SU-DHL-6 (cell line): Measurements from ENCODE around the gene SENP6.

Experiments used
- H2AFZ ChIP-seq: fragments of 200-600 bp; sonication (generic); 2 replicates; pipeline ENCODE4 v1.6.1; 2014; ENCODE audit warnings: low read depth, mild to moderate bottlenecking, moderate library complexity, mixed read lengths, antibody characterized with exemption, low read length; ENCODE audit not compliant: severe bottlenecking
- H3F3A ChIP-seq: fragments of 200-600 bp; shearing (Covaris generic); 2 replicates; pipeline ENCODE4 v1.6.0; 2016; ENCODE audit warnings: antibody characterized with exemption, mild to moderate bottlenecking; ENCODE audit not compliant: insufficient read depth
- H3K27ac ChIP-seq: fragments of 200-600 bp; sonication (generic); 2 replicates; pipeline ENCODE4 v1.5.1; 2016; ENCODE audit warnings: low read depth, mild to moderate bottlenecking, low read length, moderate library complexity, mixed read lengths
- H3K27me3 ChIP-seq: fragments of 200-600 bp; sonication (generic), shearing (Covaris generic); 2 replicates; pipeline ENCODE4 v1.6.0; 2014; ENCODE audit warnings: mild to moderate bottlenecking, low read length
- H3K36me3 ChIP-seq: fragments of 200-600 bp; sonication (generic); 2 replicates; pipeline ENCODE4 v1.6.1; 2014; ENCODE audit warnings: mild to moderate bottlenecking, low read length, mixed read lengths
- H3K4me2 ChIP-seq: fragments of 300-600, 200-600 bp; shearing (Covaris generic), sonication (generic); 2 replicates; pipeline ENCODE4 v1.6.0; 2014; ENCODE audit warnings: low read length, low read depth, mild to moderate bottlenecking; ENCODE audit not compliant: poor library complexity, severe bottlenecking
- H3K4me3 ChIP-seq: fragments of 200-600 bp; sonication (generic); 2 replicates; pipeline ENCODE4 v1.5.1; 2014; ENCODE audit warnings: antibody characterized with exemption, low read length, mild to moderate bottlenecking, mixed read lengths; ENCODE audit not compliant: insufficient read depth, poor library complexity, severe bottlenecking
- H3K79me2 ChIP-seq: fragments of 200-600 bp; sonication (generic); 2 replicates; pipeline ENCODE4 v1.6.1; 2014; ENCODE audit warnings: mild to moderate bottlenecking, low read length, moderate library complexity; ENCODE audit not compliant: insufficient read depth
- H3K9ac ChIP-seq: fragments of 200-600 bp; sonication (generic); 2 replicates; pipeline ENCODE4 v1.7.0; 2014; ENCODE audit warnings: mild to moderate bottlenecking, low read length
- H3K9me2 ChIP-seq: fragments of 200-600 bp; sonication (generic); replicated peaks from 2 replicates; pipeline ENCODE4 v1.6.1; 2014; ENCODE audit warnings: low read length; ENCODE audit not compliant: insufficient read depth
- H3K9me3 ChIP-seq: fragments of 200-600 bp; sonication (generic); 2 replicates; pipeline ENCODE4 v1.6.1; 2014; ENCODE audit warnings: low read length, mixed read lengths; ENCODE audit not compliant: insufficient read depth
- H4K20me1 ChIP-seq: fragments of 200-600 bp; sonication (generic); 2 replicates; pipeline ENCODE4 v1.6.1; 2014; ENCODE audit warnings: low read depth, mild to moderate bottlenecking, antibody characterized with exemption, low read length, moderate library complexity, mixed read lengths
- EZH2phosphoT487 ChIP-seq: fragments of 200-600 bp; sonication (generic), shearing (Covaris generic); conservative IDR thresholded peaks from 2 replicates; pipeline ENCODE4 v1.6.1; 2018; ENCODE audit warnings: mild to moderate bottlenecking, antibody characterized with exemption, low read length, moderate library complexity, mixed read lengths
- TF ChIP-seq, protein P1 (sequence below): fragments of 200-600 bp; sonication (generic); IDR thresholded peaks from one replicate; pipeline ENCODE4 v1.5.1; 2017; ENCODE audit warnings: antibody characterized with exemption, mild to moderate bottlenecking, low read length, moderate library complexity; ENCODE audit not compliant: insufficient read depth, poor library complexity, severe bottlenecking

SENP6 gene

DNA sequence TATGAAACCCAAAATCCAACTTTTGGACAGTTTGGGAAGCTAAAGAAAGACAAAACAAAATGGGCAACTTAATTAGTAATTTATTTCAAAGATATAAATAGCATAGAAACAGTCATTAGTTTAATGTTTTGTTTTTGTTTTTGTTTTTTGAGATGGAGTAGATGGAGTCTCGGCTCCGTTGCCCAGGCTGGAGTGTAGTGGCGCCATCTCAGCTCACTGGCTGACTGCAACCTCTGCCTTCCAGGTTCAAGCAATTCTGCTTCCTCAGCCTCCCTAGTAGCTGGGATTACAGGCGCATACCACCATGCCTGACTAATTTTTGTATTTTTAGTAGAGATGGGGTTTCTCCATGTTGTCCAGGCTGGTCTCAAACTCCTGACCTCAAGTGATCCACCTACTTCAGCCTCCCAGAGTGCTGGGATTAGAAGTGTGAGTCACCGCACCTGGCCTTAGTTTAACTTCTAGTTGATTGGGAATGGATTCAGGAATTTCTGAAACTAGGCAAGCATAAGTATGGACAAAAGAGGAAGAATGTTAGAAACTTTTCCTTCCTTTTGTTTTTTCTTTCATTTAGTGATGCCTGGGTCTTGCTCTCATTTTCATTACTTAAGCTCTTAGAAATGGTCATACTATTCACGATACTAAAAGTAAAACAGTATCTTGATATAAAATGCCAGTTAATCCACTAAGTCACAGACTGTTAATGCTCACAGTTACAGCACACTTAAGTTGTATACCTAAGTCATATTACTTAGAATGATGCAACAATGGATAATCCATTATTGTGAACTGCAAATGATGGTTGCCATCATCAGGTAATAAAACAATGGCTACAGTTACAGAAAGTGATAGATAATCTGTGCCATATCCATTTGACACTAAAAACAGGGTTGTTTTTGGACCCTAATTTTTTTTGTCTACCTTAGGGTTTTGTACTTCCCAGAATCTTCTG is 8.2 kb downstream of the SENP6 start:
- H3K79me2 ChIP-seq, result peaks cover 100% of the 10 kb centered on the region
- H3K27ac ChIP-seq, result no peak overlapping the region
- peaks cover 6% of the 10 kb centered on the region; the same call in 1 of the 2 replicates for H4K20me1 ChIP-seq
- no peaks in the 10 kb centered on the region for H3K27me3 ChIP-seq
- no peak for TF ChIP-seq EZH2phosphoT487
- TF ChIP-seq, protein P1, sequence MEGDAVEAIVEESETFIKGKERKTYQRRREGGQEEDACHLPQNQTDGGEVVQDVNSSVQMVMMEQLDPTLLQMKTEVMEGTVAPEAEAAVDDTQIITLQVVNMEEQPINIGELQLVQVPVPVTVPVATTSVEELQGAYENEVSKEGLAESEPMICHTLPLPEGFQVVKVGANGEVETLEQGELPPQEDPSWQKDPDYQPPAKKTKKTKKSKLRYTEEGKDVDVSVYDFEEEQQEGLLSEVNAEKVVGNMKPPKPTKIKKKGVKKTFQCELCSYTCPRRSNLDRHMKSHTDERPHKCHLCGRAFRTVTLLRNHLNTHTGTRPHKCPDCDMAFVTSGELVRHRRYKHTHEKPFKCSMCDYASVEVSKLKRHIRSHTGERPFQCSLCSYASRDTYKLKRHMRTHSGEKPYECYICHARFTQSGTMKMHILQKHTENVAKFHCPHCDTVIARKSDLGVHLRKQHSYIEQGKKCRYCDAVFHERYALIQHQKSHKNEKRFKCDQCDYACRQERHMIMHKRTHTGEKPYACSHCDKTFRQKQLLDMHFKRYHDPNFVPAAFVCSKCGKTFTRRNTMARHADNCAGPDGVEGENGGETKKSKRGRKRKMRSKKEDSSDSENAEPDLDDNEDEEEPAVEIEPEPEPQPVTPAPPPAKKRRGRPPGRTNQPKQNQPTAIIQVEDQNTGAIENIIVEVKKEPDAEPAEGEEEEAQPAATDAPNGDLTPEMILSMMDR, result no peak
- H3K9me2 ChIP-seq, result no peaks in the 10 kb centered on the region
- no peak overlapping the region for H3K9ac ChIP-seq
- no peak overlapping the region for H3K4me2 ChIP-seq
- no peaks in the 10 kb centered on the region for H3K9me3 ChIP-seq
- H2AFZ ChIP-seq, result no peak overlapping the region
- H3K4me3 ChIP-seq, result no peak overlapping the region
- H3F3A ChIP-seq, result no peaks in the 10 kb centered on the region
- no peaks in the 10 kb centered on the region for H3K36me3 ChIP-seq

DNA sequence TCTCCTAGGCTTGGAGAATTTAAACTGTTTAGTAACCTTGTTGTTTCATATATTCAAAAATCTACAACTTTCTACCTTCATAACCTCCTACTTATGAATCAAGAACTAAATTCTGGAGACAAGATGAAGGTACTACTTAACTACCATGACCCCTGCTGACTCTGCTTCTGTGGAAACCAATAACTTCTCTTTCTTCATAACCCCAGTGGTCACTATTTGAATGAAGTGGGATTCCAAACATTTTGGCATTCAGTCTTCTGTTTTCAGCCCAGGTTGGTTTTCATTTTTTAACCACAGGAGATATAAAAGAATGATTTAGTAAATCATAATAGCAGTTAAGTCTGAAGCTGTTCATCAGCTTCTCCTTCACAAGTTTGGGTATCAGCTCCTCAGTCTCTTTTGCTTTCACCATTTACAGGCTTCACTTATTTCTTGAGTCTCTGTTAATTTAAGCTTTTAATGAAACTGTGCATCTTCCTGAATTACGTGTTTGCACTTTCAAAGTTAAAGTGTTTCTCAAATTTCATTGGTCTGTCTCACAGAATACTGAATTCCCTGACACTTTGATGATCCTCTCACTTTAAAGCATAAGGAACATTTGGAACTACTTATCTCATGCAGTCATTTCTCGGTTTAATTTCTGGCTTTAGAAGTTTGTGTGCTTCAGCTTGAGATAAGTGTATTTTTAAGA is 9.5 kb downstream of the SENP6 start:
- Histone ChIP-seq H3K79me2 (peaks cover 100% of the 10 kb centered on the region), H3K27ac (no peak overlapping the region), H3K9me3 (no peaks in the 10 kb centered on the region), H3F3A (no peaks in the 10 kb centered on the region), H3K4me2 (no peak overlapping the region), H3K36me3 (no peaks in the 10 kb centered on the region), H4K20me1 (peaks cover 9% of the 10 kb centered on the region; the same call in 1 of the 2 replicates), H3K9me2 (no peaks in the 10 kb centered on the region), H3K9ac (no peak overlapping the region), H3K4me3 (no peak overlapping the region), H2AFZ (no peak overlapping the region), H3K27me3 (no peaks in the 10 kb centered on the region)
- TF ChIP-seq EZH2phosphoT487, result no peak
- TF ChIP-seq, protein P1, result no peak

DNA sequence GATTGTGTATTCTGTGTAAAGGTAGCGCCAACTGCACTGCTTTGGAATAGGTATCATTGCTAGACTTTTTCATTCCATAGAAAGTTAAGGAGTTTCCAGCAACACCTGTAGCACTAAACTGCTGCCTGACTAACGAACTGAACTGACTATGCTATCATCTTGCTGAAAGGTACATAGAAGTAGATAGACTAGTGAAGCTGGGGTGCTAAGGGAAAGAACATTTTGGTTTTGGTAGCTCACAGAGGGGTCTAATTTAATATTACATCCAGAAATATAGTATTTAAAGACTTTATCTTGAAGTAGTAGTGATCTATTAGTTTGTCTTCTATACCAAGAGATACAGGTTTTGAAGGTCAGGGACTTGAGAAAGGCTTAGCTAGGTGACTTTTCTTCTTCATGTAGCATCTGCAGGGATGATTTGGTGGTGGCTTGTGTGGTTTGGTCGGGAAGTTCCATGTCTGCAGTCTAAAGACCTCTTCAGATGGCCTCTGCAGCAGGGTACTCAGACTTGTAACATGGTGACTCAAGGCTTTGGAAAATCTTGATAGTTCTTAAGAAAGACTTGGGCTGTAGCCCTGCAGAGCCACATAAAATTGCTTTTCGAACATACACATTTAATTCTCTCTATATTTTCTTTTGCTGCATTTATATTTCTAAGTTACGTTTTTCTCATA is 10.2 kb downstream of the SENP6 start:
- Histone ChIP-seq H3F3A (no peaks in the 10 kb centered on the region), H3K9me3 (no peaks in the 10 kb centered on the region), H3K36me3 (no peaks in the 10 kb centered on the region), H3K27me3 (no peaks in the 10 kb centered on the region), H3K79me2 (peaks cover 100% of the 10 kb centered on the region), H3K27ac (no peak overlapping the region), H3K9me2 (no peaks in the 10 kb centered on the region), H3K4me3 (no peak overlapping the region), H3K9ac (no peak overlapping the region), H2AFZ (no peak overlapping the region), H4K20me1 (peaks cover 9% of the 10 kb centered on the region; the same call in 1 of the 2 replicates), H3K4me2 (no peak overlapping the region)
- TF ChIP-seq, protein P1, result no peak
- TF ChIP-seq EZH2phosphoT487, result no peak
